GM12874 (cell line): ENCODE results near the gene RAB27B.

Experiments
- TF ChIP-seq, protein P1 (sequence below): IDR thresholded peaks from 2 replicates; pipeline ENCODE4 v1.5.1; 2011; ENCODE audit warnings: low read depth, mild to moderate bottlenecking, control low read depth, low read length, moderate library complexity; ENCODE audit not compliant: insufficient read depth

The RAB27B gene

GRCh38 chr18:54900290-54900689 is 72.0 kb downstream of the RAB27B start:
- TF ChIP-seq, protein P1, sequence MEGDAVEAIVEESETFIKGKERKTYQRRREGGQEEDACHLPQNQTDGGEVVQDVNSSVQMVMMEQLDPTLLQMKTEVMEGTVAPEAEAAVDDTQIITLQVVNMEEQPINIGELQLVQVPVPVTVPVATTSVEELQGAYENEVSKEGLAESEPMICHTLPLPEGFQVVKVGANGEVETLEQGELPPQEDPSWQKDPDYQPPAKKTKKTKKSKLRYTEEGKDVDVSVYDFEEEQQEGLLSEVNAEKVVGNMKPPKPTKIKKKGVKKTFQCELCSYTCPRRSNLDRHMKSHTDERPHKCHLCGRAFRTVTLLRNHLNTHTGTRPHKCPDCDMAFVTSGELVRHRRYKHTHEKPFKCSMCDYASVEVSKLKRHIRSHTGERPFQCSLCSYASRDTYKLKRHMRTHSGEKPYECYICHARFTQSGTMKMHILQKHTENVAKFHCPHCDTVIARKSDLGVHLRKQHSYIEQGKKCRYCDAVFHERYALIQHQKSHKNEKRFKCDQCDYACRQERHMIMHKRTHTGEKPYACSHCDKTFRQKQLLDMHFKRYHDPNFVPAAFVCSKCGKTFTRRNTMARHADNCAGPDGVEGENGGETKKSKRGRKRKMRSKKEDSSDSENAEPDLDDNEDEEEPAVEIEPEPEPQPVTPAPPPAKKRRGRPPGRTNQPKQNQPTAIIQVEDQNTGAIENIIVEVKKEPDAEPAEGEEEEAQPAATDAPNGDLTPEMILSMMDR = no peak

DNA sequence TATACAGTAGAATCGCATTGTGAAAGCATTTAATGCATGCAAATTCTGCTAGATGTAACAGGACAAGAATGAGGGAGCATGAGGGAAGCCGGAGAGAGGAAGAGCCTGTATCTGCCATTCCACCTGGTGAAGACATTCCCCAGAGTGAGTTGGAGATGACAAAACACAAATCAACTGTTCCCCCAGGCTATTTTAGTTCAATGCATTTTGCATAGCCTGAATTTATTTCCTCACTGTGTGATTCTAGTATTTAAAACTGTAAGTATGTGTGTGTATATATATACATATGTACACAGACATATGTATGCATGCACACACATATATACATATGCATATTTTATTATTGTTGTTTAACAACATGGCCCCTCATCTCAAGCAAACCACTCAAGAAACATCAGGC is 76.3 kb downstream of the RAB27B start:
- TF ChIP-seq, protein P1 = no peak

- TF ChIP-seq, protein P1 = no peak
Observed at GRCh38 chr18:54905629-54906028, 77.4 kb downstream of the RAB27B start.

GRCh38 chr18:54906331-54907185 is 78.3 kb downstream of the RAB27B start:
- TF ChIP-seq, protein P1 = no peak

DNA sequence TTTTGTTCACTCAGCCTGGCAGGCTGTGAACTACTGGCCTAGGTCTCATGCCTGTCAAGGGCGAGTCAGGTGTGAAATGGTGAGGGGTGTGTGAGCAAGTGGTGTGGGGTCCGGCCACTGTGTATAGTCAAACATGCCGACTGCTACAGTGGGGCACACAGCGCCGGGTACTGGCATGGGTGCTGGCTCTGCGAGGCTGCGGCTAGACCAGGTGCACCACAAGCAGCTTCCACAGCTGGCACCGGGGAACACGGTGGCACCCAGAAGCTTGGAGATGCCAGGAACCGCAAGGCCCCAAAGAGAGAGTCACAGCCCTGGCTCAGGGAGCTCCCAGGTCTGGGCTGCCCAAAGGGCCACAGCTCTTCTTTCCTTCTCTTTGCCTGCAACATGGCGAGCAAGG is 81.3 kb downstream of the RAB27B start:
- TF ChIP-seq, protein P1 = no peak

DNA sequence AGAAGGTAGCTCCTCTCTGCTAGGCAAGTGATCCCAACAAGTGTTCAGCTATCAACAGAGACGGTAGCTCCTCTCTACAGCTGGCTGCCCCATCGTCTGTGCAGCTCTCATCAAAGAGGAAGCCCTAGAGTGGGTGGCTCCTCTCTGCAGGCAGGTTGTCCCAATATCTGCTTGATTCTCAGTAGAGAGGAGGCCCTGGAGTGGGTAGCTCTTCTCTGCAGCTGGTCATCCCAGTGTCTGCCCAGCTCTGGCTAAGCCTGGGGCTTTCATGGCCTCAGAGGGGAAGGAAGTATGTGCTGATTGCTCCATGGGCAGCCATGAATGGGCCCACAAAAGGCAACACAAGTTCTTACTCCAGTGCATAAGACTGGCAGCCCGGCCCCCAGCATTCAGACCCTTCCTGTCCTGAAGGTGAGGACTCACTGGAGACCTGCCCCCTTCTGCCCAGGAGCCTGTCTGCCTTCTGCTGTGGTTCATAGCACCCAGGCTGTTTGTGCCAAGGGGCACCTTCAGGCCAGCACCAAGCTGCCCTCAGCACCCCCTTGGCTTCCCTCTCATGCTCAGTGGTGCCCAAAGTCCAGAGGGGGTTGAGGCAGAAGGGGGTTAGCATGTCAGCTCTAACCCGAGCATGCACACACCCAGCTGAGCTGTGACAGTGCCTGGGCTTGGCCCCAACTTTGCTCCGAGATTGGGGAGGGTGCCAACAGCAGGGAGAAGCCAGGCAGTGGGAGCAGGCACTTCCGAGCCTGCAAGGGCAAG is 82.1 kb downstream of the RAB27B start:
- TF ChIP-seq, protein P1 = no peak

DNA sequence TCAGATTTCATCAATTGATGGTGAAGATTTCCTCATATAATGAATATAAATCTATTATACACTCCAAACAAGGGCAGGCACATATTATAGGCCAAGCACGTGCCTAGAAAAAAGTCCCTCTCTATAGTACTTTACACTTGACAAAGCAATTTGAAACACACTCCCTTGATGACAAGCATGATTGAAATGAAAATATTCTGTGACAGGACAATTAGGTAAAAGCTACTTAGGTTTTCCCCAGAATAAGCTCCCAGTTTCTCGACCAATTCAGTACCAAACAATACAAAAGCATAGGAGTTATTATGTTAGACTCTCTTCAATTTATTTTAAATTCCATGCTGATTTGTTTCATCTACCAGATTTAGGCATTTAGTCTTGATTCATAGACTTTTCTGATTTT is 83.3 kb downstream of the RAB27B start:
- TF ChIP-seq, protein P1 = no peak
